HG02571 (cell line): ENCODE measurements around the gene TFPI2.
A peak's percentile ranks its signal among the peaks of the same experiment; 100 is the strongest.
"Not testable (repeated sequence)": the region's sequence is repeated elsewhere in the genome, so short reads cannot be mapped to it uniquely, and the experiment has no call there.

Experiments
- ATAC-seq: cut with Tn5 transposase; IDR thresholded peaks from one replicate; pipeline ENCODE4 v1.9.1; 2021; ENCODE audit warnings: mild to moderate bottlenecking, moderate library complexity; ENCODE audit not compliant: unreplicated experiment

The TFPI2 gene

GRCh38 chr7:93890464-93891068, at the start of gene TFPI2:
Gene TFPI2, minus strand, starts transcription at chr7:93890753. Its CDS starts 75 bp downstream, at chr7:93890678.
- no peak for ATAC-seq

GRCh38 chr7:93938293-93938692, 47.7 kb upstream of the TFPI2 start:
- no peak for ATAC-seq

GRCh38 chr7:93937818-93938217, 47.3 kb upstream of the TFPI2 start:
- no peak for ATAC-seq

- ATAC-seq = no peak
Observed at GRCh38 chr7:93935102-93935501, 44.5 kb upstream of the TFPI2 start.

GRCh38 chr7:93933156-93933555, 42.6 kb upstream of the TFPI2 start:
- ATAC-seq = no peak

- no peak for ATAC-seq
Observed at GRCh38 chr7:93931655-93932054, 41.1 kb upstream of the TFPI2 start.

- ATAC-seq = no peak
Observed at GRCh38 chr7:93927585-93927984, 37.0 kb upstream of the TFPI2 start.

GRCh38 chr7:93926800-93927199, 36.2 kb upstream of the TFPI2 start:
- no peak for ATAC-seq

- ATAC-seq = no peak
Observed at GRCh38 chr7:93923942-93924341, 33.4 kb upstream of the TFPI2 start.

GRCh38 chr7:93923296-93923695, 32.7 kb upstream of the TFPI2 start:
- no peak for ATAC-seq

- peak; percentile 94 for ATAC-seq
Observed at GRCh38 chr7:93921607-93922566, 31.3 kb upstream of the TFPI2 start, which contains the start of gene GNG11. Gene GNG11, plus strand, starts transcription at chr7:93921735. Its CDS starts 403 bp downstream, at chr7:93922138.

- no peak for ATAC-seq
Observed at GRCh38 chr7:93921186-93921585, 30.6 kb upstream of the TFPI2 start.

GRCh38 chr7:93920496-93921182, 30.1 kb upstream of the TFPI2 start:
- no peak for ATAC-seq

- ATAC-seq = not testable (repeated sequence)
Observed at GRCh38 chr7:93916315-93916714, 25.8 kb upstream of the TFPI2 start.

GRCh38 chr7:93915888-93916287, 25.3 kb upstream of the TFPI2 start:
- ATAC-seq = not testable (repeated sequence)

GRCh38 chr7:93915206-93915842, 24.8 kb upstream of the TFPI2 start:
- ATAC-seq = not testable (repeated sequence)

- no peak for ATAC-seq
Observed at GRCh38 chr7:93914581-93915066, 24.1 kb upstream of the TFPI2 start.

- ATAC-seq = no peak
Observed at GRCh38 chr7:93913197-93913596, 22.6 kb upstream of the TFPI2 start.

GRCh38 chr7:93911661-93912060, 21.1 kb upstream of the TFPI2 start:
- ATAC-seq = peak; percentile 57

GRCh38 chr7:93911242-93911641, 20.7 kb upstream of the TFPI2 start:
- ATAC-seq = not testable (repeated sequence)
